Measurements from ENCODE around the gene ZNF148. TPM values are rescaled to one million over a fixed set of nuclear protein-coding genes. Genes with fewer than 3 reads are reported as not detected.

ZNF148 gene
- total RNA-seq, 1 donor from 2014 or later: 44.5 TPM

DNA sequence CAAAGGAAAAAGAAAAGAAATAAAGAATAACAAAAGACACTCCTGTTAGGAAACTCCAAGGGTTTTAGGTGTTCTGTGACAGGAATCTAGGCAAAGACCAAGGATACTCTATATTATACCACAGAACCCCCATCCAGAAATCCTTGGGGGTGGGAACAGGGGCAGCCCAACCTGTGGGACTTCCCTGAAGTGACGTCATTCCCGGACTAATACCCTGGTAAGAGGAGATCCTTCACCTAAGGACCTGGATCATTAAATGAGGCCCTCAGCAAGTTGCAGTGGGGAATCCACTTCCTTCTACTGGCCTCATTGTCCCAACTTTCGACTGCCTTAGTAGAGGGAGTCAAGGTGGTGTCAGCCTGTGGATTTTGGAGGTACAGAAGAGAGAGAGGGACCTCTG, 41.1 kb upstream of the ZNF148 start:
- H3K9me3 ChIP-seq (ENCODE audit: insufficient read depth, low read depth, low read length): no peaks in the 10 kb centered on the region
- DNase-seq (ENCODE audit: low read depth) (no peak), FAIRE-seq (no peak)
- no peak overlapping the region for H3K4me2 ChIP-seq (ENCODE audit: low read length)
- Mint-ChIP-seq H3K4me1 (ENCODE audit: low read depth, unreplicated experiment) (no peaks in the 10 kb centered on the region), H3K27ac (ENCODE audit: unreplicated experiment) (no peak overlapping the region), H3K4me3 (ENCODE audit: unreplicated experiment) (no peak overlapping the region), H3K27me3 (ENCODE audit: low read depth, unreplicated experiment) (peaks cover 10% of the 10 kb centered on the region), H3K9me3 (ENCODE audit: unreplicated experiment) (peaks cover 6% of the 10 kb centered on the region), H3K36me3 (ENCODE audit: low read depth, unreplicated experiment) (no peaks in the 10 kb centered on the region)
- H3K4me1 ChIP-seq (ENCODE audit: insufficient read depth, low read length): no peaks in the 10 kb centered on the region
- H3K36me3 ChIP-seq (ENCODE audit: insufficient read depth, low read length): no peaks in the 10 kb centered on the region
- no peak overlapping the region for H3K27ac ChIP-seq (ENCODE audit: low read depth, low read length)
- no peaks in the 10 kb centered on the region for H3K79me2 ChIP-seq (ENCODE audit: insufficient read depth, low read length)
- H4K20me1 ChIP-seq (ENCODE audit: insufficient read depth, low read length): no peaks in the 10 kb centered on the region
- H2AFZ ChIP-seq (ENCODE audit: low read depth, low read length): no peak overlapping the region
- peaks cover 2% of the 10 kb centered on the region for H3K27me3 ChIP-seq (ENCODE audit: insufficient read depth, low read length)
- no peak overlapping the region for H3K9ac ChIP-seq (ENCODE audit: low read length)
- no peak for TF ChIP-seq EZH2 (IDR thresholded peaks at IDR 0.05; ENCODE audit: insufficient read depth, low read length)
- TF ChIP-seq, protein P1, sequence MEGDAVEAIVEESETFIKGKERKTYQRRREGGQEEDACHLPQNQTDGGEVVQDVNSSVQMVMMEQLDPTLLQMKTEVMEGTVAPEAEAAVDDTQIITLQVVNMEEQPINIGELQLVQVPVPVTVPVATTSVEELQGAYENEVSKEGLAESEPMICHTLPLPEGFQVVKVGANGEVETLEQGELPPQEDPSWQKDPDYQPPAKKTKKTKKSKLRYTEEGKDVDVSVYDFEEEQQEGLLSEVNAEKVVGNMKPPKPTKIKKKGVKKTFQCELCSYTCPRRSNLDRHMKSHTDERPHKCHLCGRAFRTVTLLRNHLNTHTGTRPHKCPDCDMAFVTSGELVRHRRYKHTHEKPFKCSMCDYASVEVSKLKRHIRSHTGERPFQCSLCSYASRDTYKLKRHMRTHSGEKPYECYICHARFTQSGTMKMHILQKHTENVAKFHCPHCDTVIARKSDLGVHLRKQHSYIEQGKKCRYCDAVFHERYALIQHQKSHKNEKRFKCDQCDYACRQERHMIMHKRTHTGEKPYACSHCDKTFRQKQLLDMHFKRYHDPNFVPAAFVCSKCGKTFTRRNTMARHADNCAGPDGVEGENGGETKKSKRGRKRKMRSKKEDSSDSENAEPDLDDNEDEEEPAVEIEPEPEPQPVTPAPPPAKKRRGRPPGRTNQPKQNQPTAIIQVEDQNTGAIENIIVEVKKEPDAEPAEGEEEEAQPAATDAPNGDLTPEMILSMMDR (IDR thresholded peaks at IDR 0.05; ENCODE audit: insufficient read depth, low read depth, low read length): no peak
- H3K4me3 ChIP-seq (ENCODE audit: insufficient read depth, low read depth, low read length): no peak overlapping the region

DNA sequence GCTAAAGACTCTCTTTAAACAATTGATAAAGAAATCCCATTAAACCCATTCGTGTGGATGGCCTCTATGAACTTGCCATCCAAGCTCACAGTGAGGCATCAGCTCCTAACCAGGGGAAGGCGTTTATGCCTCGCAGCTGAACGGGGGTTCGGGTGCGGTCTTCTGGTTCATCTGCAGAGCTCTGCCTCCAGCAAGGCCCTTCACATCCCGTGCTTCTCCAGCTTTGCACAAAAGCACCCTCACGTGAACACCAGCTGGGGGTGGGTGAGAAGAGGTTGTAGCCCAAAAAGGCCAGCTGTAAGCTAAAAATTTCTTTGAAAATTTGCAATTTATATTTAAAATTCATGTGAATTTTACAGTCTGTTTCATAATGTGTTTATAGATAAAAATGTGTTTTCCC, 39.5 kb upstream of the ZNF148 start:
- H3K9ac ChIP-seq (ENCODE audit: low read length): no peak overlapping the region
- H3K36me3 Mint-ChIP-seq (ENCODE audit: low read depth, unreplicated experiment): no peaks in the 10 kb centered on the region
- no peaks in the 10 kb centered on the region for H3K79me2 ChIP-seq (ENCODE audit: insufficient read depth, low read length)
- DNase-seq (ENCODE audit: low read depth): no peak
- H3K4me3 ChIP-seq (ENCODE audit: insufficient read depth, low read depth, low read length): no peak overlapping the region
- no peak overlapping the region for H3K27ac ChIP-seq (ENCODE audit: low read depth, low read length)
- no peaks in the 10 kb centered on the region for H3K36me3 ChIP-seq (ENCODE audit: insufficient read depth, low read length)
- peaks cover 2% of the 10 kb centered on the region for H3K27me3 ChIP-seq (ENCODE audit: insufficient read depth, low read length)
- peaks cover 11% of the 10 kb centered on the region for H3K27me3 Mint-ChIP-seq (ENCODE audit: low read depth, unreplicated experiment)
- H3K9me3 Mint-ChIP-seq (ENCODE audit: unreplicated experiment): peaks cover 4% of the 10 kb centered on the region
- no peaks in the 10 kb centered on the region for H3K4me1 ChIP-seq (ENCODE audit: insufficient read depth, low read length)
- no peak overlapping the region for H3K27ac Mint-ChIP-seq (ENCODE audit: unreplicated experiment)
- H3K4me1 Mint-ChIP-seq (ENCODE audit: low read depth, unreplicated experiment): no peaks in the 10 kb centered on the region
- TF ChIP-seq, protein P1 (IDR thresholded peaks at IDR 0.05; ENCODE audit: insufficient read depth, low read depth, low read length): no peak
- no peak for TF ChIP-seq EZH2 (IDR thresholded peaks at IDR 0.05; ENCODE audit: insufficient read depth, low read length)
- FAIRE-seq: no peak
- H3K9me3 ChIP-seq (ENCODE audit: insufficient read depth, low read depth, low read length): no peaks in the 10 kb centered on the region
- no peak overlapping the region for H3K4me3 Mint-ChIP-seq (ENCODE audit: unreplicated experiment)
- H3K4me2 ChIP-seq (ENCODE audit: low read length): no peak overlapping the region
- H4K20me1 ChIP-seq (ENCODE audit: insufficient read depth, low read length): no peaks in the 10 kb centered on the region
- H2AFZ ChIP-seq (ENCODE audit: low read depth, low read length): no peak overlapping the region

DNA sequence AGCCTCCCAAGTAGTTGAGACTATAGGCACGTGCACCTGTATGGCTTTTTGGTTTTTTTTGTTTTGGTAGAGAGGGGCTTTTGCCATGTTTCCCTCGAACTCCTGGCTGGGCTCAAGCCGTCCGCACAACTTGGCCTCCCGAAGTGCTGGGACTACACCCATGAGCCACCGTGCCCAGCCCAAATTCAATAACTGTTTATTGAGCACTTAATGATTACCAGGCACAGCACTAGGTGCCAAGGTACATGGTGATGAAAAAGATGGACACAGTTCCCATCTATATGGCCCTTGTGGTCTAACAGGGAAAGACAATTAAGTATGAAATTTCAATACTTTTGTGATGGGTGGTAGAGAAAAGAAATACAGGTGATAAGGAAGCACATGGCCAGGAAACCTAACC, 35.8 kb upstream of the ZNF148 start:
- no peaks in the 10 kb centered on the region for H3K36me3 Mint-ChIP-seq (ENCODE audit: low read depth, unreplicated experiment)
- DNase-seq (ENCODE audit: low read depth) (no peak), FAIRE-seq (no peak)
- Histone ChIP-seq H4K20me1 (ENCODE audit: insufficient read depth, low read length) (no peaks in the 10 kb centered on the region), H3K27me3 (ENCODE audit: insufficient read depth, low read length) (no peaks in the 10 kb centered on the region), H3K4me2 (ENCODE audit: low read length) (no peak overlapping the region), H3K9ac (ENCODE audit: low read length) (no peak overlapping the region), H3K4me3 (ENCODE audit: insufficient read depth, low read depth, low read length) (no peak overlapping the region), H3K36me3 (ENCODE audit: insufficient read depth, low read length) (no peaks in the 10 kb centered on the region), H2AFZ (ENCODE audit: low read depth, low read length) (no peak overlapping the region), H3K79me2 (ENCODE audit: insufficient read depth, low read length) (no peaks in the 10 kb centered on the region), H3K4me1 (ENCODE audit: insufficient read depth, low read length) (no peaks in the 10 kb centered on the region), H3K27ac (ENCODE audit: low read depth, low read length) (no peak overlapping the region), H3K9me3 (ENCODE audit: insufficient read depth, low read depth, low read length) (no peaks in the 10 kb centered on the region)
- H3K27me3 Mint-ChIP-seq (ENCODE audit: low read depth, unreplicated experiment): peaks cover 13% of the 10 kb centered on the region
- H3K9me3 Mint-ChIP-seq (ENCODE audit: unreplicated experiment): peaks cover 2% of the 10 kb centered on the region
- H3K4me3 Mint-ChIP-seq (ENCODE audit: unreplicated experiment): no peak overlapping the region
- H3K4me1 Mint-ChIP-seq (ENCODE audit: low read depth, unreplicated experiment): no peaks in the 10 kb centered on the region
- no peak overlapping the region for H3K27ac Mint-ChIP-seq (ENCODE audit: unreplicated experiment)
- TF ChIP-seq, protein P1 (IDR thresholded peaks at IDR 0.05; ENCODE audit: insufficient read depth, low read depth, low read length): no peak
- no peak for TF ChIP-seq EZH2 (IDR thresholded peaks at IDR 0.05; ENCODE audit: insufficient read depth, low read length)

Data from astrocyte (in vitro differentiated cells and primary cell).